GM19455 (cell line): Measurements from ENCODE around the gene POU2F3.

ENCODE experiments used
- ATAC-seq: cut with Tn5 transposase; IDR thresholded peaks from one replicate; pipeline ENCODE4 v1.9.1; 2021; ENCODE audit not compliant: unreplicated experiment

POU2F3 gene

DNA sequence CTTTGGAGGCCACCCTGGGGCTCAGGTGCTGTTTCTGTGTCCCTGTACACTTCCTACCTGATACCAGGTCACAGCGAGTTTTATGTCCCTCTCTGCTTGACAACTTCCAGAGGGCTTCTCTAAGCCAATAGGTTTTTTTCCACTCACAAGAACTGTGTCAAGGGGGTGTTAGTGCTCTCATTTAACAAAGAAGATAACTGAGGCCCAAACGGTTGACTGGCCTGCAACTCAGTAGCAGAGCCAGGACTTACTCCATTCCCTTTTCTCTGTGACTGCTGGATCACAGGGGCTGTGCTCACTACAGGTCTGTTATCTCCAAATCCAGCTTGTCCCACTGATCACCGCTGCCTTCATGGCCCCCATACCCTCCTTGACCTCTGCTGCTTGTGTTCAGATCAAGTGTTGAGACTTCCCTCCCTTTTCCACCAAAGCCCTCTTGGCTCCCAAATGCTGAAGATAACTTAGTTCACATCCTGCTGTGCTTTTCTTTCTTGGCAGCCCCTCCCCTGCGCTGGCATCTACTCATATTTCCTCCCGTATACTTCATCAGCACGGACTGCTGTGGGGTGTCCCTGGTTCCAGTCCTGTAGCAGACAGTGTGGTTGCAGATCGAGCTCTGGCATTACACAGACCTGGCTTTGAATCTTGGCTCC lies 41.3 kb downstream of the POU2F3 start:
- ATAC-seq, result no peak

DNA sequence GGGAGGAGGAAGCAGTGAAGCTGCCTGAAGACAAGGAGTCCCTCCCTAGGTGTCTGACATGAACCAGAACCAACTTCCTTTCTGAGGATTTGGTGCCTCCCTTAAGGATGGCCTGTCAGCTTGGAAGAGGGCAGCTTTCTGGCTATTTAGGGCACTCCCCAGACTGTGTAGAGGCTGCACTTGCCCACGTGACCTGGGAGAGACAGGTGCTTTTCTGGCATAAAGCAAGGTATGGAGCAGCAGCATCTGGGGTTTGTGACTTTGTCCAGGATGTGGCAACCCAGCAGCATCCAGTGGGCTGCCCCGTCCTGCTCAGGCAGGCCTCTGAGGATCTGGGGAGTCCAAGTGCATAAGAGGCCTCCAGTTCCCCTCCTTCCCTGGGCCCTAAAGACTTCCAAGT lies 43.2 kb downstream of the POU2F3 start:
- ATAC-seq, result no peak

DNA sequence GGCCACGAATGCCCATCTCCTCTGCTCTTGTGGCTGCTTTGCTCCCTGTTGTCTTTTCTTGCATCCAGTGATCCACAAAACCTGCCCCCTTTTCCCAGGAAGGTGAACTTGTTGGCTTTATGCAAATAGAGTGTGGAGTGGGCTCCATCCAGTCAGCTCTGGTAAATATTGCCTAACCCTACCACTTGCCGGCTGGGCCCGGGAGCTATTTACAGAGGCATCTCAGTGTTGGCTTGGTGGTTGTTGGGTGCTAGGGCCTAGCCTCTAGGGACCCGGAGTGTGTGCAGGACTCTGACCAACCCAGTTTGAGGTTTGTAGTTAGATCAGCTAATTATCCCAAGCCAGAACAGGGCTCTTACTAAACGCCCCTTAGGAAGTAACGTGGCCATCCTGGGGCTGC lies 44.3 kb downstream of the POU2F3 start:
- no peak for ATAC-seq

DNA sequence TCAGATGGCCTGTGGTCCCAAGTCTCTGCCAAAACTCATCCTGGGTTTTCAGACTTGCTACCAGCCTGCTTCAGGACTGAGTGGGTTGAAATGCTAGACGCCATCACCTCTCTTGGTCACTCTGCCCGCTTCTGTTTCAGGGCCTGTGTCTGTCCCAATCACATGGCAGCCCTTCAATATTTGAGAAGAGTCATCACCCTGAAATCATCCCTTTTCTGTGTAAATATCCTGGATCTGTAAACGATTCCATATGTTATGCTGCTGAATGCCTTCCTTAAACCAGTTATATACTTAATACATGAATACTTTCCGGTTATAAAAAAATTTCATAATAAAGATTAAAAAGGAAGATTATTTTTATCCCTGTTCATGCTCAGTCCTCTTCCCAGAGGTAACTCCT lies 45.3 kb downstream of the POU2F3 start:
- ATAC-seq, result no peak

- no peak for ATAC-seq
Measured at GRCh38 chr11:120288021-120288420, 48.1 kb downstream of the POU2F3 start.

DNA sequence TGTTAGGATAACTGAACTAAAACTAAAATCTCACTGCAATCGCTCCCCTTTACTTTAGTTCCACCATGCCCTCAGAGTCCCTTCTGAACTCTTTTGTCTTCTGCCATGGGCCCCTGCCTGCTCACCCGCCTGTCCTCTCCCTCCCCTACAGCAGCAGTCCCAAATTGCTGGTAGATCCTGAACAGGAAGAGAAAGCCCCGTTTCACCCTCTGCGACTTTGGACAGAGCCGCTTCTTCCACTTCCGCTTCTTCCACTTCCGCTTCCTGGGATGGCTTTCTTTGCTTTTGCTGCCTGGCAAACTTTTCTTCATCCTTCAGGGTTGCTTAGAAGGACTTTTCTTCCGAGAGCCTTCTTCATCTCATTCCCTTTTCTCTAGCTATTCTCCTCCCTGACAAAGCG lies 49.5 kb downstream of the POU2F3 start:
- no peak for ATAC-seq

GRCh38 chr11:120290956-120291355 lies 51.0 kb downstream of the POU2F3 start:
- no peak for ATAC-seq

DNA sequence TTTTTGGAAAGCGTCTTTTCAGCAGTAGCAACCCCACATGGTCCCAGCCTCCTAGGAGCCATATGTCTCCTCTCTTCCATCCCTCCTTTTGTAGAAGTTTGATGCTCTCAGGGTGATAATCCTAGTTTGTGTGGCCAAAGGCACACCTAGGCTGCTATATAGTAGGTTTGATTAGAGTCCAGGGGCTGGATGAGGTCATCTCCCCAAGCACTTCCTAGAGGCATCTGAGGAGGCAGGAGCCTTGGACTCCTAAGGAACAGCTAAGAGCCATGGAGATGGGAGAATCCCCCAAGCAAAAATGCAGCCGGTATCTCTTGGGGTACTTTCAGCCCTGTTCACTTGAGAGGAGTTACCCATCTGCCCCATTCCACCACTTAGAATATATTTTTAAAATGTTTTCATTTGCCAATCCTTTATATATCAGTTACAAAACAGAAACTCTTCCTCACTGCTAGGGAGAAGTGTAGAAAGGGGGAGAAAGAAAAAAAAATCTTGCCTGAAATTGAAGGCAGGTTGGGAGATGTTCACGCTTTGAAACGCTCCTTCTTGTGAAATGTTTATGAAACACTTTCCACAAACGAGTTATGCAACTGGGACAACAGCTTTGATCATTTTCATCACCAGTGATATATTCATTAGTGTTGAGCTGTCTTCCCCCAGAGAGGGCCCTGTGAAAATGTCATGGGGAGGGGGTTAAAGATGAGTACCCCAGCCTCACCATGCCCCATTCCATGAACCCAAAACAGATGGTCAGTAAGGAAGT lies 53.3 kb downstream of the POU2F3 start:
- ATAC-seq, result no peak

GRCh38 chr11:120294096-120294495 lies 54.2 kb downstream of the POU2F3 start:
- ATAC-seq, result no peak

DNA sequence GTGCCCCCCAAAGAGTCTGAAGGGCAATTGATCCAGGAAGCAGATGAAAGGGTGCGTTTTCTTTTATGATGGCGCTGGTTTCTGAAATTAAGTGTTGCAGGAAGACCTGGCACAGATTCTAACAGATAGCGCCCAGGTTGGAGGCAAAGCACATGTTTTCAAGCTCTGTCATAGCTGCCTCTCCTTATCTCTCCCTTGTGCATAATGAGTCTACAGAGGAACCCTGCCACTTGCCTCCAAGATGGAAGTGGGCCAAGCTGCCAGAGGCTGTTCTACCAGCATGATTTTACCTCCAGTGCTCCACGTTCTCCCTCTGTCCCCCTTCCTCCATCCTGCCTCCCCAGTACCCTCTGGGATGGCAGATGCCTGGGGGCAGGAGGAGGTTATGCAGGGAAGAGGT lies 55.2 kb downstream of the POU2F3 start:
- no peak for ATAC-seq

DNA sequence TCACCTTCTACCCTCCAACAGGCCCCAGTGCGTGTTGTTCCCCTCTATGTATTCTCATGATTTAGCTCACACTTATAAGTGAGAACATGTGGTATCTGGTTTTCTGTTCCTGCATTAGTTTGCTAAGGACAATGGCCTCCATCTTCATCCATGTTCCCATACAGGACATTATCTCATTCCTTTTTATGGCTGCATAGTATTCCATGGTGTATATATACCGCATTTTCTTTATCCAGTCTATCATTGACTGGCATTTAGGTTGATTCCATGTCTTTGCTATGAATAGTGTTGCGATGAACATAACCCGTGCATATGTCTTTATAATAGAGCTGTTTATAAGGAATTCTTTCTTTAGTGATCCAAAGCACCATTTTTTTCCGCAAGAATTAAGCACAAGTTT lies 56.6 kb downstream of the POU2F3 start:
- ATAC-seq, result no peak

GRCh38 chr11:120298461-120298860 lies 58.5 kb downstream of the POU2F3 start:
- no peak for ATAC-seq

- no peak for ATAC-seq
Measured at GRCh38 chr11:120302001-120302805, 62.3 kb downstream of the POU2F3 start.

DNA sequence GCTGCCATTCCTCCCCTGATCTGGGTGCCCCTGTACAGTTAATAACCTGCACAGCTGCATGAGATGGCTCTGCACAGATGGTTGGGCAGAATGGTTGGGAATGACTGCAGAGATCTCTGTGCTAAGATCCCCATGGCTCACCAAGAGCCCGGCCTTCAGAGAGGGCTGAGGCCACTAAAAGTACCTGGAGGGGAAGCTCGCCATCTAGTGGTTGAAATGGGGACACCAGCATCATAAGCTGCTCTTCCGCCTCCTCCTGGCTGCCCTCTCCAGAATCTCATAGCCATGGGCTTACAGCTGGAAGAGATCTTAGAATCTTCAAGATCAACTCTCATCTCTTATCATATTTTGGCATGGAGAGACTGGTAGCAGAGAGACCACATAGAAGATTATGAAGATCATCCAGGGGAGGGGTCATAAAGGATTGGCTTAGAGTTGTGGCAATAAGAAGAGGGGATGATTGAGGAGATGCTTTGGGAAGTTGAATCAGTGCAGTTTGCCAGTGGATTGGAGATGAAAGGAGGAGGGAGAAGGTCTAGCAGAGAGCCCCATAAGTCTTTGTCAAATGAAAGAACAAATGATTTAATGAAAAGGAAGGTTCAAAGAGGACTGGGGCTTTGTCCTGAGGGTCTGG lies 63.2 kb downstream of the POU2F3 start:
- ATAC-seq, result no peak

DNA sequence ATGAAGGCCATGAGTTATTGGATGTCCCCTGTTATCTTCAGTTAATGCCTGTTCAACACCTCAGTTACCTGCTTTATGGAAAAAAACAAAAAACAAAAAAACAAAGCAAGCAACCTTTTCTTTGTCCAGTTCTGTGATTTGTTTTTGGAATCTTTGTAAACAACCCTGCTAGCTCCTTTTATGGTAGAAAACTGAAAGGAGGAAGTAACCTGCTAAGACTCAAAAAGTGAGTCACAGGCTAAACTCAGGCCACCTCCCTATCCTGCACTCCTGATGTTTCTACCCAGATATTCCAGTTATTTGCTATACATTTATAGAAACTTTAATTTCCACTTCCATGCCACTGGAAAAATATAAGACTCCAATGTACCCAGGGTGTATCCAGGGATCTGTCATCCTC lies 64.6 kb downstream of the POU2F3 start:
- ATAC-seq, result no peak

DNA sequence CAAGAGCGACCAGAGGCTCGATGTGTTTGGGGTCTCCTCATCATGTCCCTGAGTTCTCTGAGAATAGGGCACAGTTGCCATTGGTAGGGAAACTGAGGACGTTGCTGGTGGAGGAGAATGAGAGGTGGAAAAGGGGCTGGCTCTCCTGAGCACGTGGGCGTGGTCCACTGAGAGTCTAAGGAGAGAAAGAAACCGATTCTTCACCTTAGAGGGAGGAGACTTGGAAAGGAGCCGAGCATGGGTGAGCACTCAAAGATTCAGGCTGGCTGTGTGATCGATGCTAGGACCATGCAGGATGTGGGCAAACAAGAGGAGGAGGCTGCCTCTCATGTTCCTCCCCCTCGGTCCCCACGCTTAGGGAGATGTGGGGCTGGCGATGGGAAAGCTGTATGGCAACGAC lies 65.3 kb downstream of the POU2F3 start:
- no peak for ATAC-seq

DNA sequence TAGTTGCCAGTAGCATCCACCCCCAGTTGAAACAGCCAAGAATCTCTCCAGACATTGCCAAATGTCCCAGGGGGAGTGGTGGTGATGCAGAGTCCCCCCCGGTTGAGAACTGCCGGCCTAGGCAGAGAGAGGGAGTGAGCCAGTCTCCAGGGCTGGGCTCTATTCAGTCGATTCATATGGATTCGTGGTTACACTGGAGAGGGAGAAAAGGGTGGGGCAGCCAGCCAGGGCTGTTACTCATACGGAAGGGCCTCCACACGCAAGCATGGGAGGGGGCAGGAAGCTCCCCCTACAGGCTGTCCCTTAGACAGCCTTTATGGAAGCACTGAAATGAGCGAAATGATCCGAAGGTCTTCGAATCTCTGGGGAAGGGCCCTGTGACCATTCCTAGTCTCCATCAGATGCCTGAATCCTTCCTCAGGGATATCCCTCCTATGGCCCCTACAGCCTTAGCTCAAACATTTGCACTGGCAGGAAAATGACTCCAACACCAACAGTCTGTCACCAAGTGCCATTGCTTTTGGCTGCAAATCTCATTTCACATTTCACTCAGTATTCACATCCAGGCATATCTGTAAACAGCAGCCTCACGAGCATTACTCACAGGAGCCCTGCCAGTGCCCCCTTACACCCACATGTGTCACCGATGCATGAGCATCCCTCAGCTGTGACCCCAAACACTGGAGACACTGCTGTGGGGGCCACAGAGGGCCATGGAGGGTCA lies 66.7 kb downstream of the POU2F3 start:
- ATAC-seq, result no peak

DNA sequence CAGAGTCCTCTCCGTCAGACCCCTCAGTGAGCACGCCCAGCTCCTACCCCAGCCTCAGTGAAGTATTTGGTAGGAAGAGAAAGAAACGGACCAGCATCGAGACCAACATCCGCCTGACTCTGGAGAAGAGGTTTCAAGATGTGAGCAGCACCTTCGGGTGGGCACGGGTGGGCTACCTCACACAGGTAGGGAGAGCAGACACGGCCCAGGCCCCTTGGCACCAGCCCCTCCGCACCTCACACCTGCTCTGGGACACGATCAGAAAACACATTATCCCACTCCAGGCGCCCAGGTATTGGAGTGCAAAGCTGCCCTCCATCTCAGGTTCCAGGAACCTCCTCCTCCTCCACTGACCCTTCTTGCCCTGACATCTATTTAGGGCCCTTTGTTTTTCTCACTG lies 67.5 kb downstream of the POU2F3 start:
- ATAC-seq, result no peak

DNA sequence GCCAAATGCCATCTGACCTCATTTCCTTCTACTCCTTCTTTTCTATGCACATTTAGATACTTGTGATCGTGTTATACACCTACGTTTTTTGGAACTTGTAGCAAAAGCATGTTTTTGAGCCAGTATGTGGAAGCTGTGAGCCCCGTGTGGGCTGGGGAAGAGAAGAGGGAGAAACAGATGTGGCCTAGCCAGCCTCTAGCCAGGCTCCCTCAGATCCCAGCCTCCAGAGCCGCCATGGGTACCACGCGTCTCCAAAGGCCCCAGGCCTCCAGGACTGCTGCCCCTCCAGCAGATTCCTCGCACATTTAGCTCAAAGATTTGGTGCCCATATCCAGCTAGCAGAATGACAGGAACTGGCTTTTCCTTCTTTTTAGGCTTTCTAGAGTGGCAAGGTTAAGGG lies 68.1 kb downstream of the POU2F3 start:
- no peak for ATAC-seq

DNA sequence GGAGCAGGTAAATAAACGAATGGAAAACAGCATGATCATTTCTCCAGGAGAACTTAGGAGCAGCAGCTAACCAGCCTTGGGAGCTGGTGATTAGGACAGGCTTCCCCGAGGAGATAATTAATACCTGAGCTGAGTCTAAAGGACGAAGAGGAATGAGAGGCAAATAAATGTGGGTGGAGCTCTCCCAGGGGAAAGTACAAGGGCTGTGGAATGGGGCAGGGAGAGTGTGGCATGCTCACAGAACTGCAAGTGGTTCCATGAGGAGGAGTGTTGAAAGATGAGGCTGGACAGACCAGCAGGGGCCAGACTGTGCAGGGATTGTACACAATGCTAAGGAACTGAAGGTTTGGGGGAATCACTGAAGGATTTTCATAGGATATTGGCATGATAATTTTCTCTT lies 70.9 kb downstream of the POU2F3 start:
- ATAC-seq, result no peak

GRCh38 chr11:120314861-120315260 lies 74.9 kb downstream of the POU2F3 start:
- ATAC-seq, result no peak
